ENCODE measurements around the gene SMIM36. TPM values are rescaled to one million over a fixed set of nuclear protein-coding genes. Genes with fewer than 3 reads are reported as not detected.

Gene SMIM36
- total RNA-seq = not detected in 3 replicates

GRCh38 chr17:55510986-55511721 lies at the start of gene SMIM36:
TSS of gene SMIM36 (minus strand) at chr17:55511452.
- DNase-seq (ENCODE audit: low spot score in 2 of 2, unreplicated experiment in 2 of 2) = no peak
- no peak for TF ChIP-seq CTCF (IDR thresholded peaks at IDR 0.05; ENCODE audit: unreplicated experiment)
- Mint-ChIP-seq H3K36me3 (no peaks in the 10 kb centered on the region), H3K27me3 (ENCODE audit: low read depth) (peaks cover 2% of the 10 kb centered on the region), H3K27ac (no peak within 1 kb of the TSS), H3K9me3 (peaks cover 4% of the 10 kb centered on the region), H3K4me1 (peaks cover 6% of the 10 kb centered on the region), H3K4me3 (no peak within 1 kb of the TSS)

- no peaks in the 10 kb centered on the region for H3K4me1 Mint-ChIP-seq
- H3K27ac Mint-ChIP-seq = no peak overlapping the region
- TF ChIP-seq CTCF (IDR thresholded peaks at IDR 0.05; ENCODE audit: unreplicated experiment) = no peak
- H3K9me3 Mint-ChIP-seq = no peaks in the 10 kb centered on the region
- DNase-seq (ENCODE audit: low spot score in 2 of 2, unreplicated experiment in 2 of 2) = no peak
- peaks cover 24% of the 10 kb centered on the region for H3K27me3 Mint-ChIP-seq (ENCODE audit: low read depth)
- no peak overlapping the region for H3K4me3 Mint-ChIP-seq
- no peaks in the 10 kb centered on the region for H3K36me3 Mint-ChIP-seq
Observed at GRCh38 chr17:55555772-55556171, 44.5 kb upstream of the SMIM36 start.

GRCh38 chr17:55549140-55549539 lies 37.9 kb upstream of the SMIM36 start:
- H3K27me3 Mint-ChIP-seq (ENCODE audit: low read depth) = peaks cover 11% of the 10 kb centered on the region
- H3K4me1 Mint-ChIP-seq = peaks cover 9% of the 10 kb centered on the region
- H3K4me3 Mint-ChIP-seq = no peak overlapping the region
- no peak overlapping the region for H3K27ac Mint-ChIP-seq
- TF ChIP-seq CTCF (IDR thresholded peaks at IDR 0.05; ENCODE audit: unreplicated experiment) = no peak
- peaks cover 13% of the 10 kb centered on the region for H3K9me3 Mint-ChIP-seq
- DNase-seq (ENCODE audit: low spot score in 2 of 2, unreplicated experiment in 2 of 2) = no peak
- H3K36me3 Mint-ChIP-seq = peaks cover 3% of the 10 kb centered on the region

- H3K36me3 Mint-ChIP-seq = peaks cover 4% of the 10 kb centered on the region
- peaks cover 7% of the 10 kb centered on the region for H3K27me3 Mint-ChIP-seq (ENCODE audit: low read depth)
- no peak for TF ChIP-seq CTCF (IDR thresholded peaks at IDR 0.05; ENCODE audit: unreplicated experiment)
- no peak overlapping the region for H3K4me3 Mint-ChIP-seq
- DNase-seq (ENCODE audit: low spot score in 2 of 2, unreplicated experiment in 2 of 2) = no peak
- peaks cover 9% of the 10 kb centered on the region for H3K4me1 Mint-ChIP-seq
- H3K9me3 Mint-ChIP-seq = peaks cover 21% of the 10 kb centered on the region
- H3K27ac Mint-ChIP-seq = peak overlapping the region; percentile 52
Observed at GRCh38 chr17:55546991-55547664, 35.9 kb upstream of the SMIM36 start.

GRCh38 chr17:55546481-55546880 lies 35.2 kb upstream of the SMIM36 start:
- no peak for TF ChIP-seq CTCF (IDR thresholded peaks at IDR 0.05; ENCODE audit: unreplicated experiment)
- peaks cover 21% of the 10 kb centered on the region for H3K9me3 Mint-ChIP-seq
- peaks cover 11% of the 10 kb centered on the region for H3K4me1 Mint-ChIP-seq
- no peak overlapping the region for H3K4me3 Mint-ChIP-seq
- peaks cover 5% of the 10 kb centered on the region for H3K27me3 Mint-ChIP-seq (ENCODE audit: low read depth)
- no peak overlapping the region for H3K27ac Mint-ChIP-seq
- no peak for DNase-seq (ENCODE audit: low spot score in 2 of 2, unreplicated experiment in 2 of 2)
- peaks cover 4% of the 10 kb centered on the region for H3K36me3 Mint-ChIP-seq
